A549 (cell line): ENCODE measurements around the gene MAPKAP1. TPM values are rescaled to one million over a fixed set of nuclear protein-coding genes. Genes with fewer than 3 reads are reported as not detected.
A peak's percentile ranks its signal among the peaks of the same experiment; 100 is the strongest.

Experiments used
- ATAC-seq, 2 experiments: fragments of 200-7000 bp in 1 of 2; fragments of >200 bp in 1 of 2; cut with Nextera tagmentation in 1 of 2; cut with Tn5 transposase in 1 of 2; 3 replicates each; pipeline versions ENCODE4 v1.8.0 to v1.9.1; 2018 to 2020; ENCODE audit warnings: mild to moderate bottlenecking in 1 of 2, moderate library complexity in 1 of 2
- CTCF ChIA-PET: fragments of 300-600 bp; sonication (Branson Sonifier 250); formaldehyde crosslinking; extraction: SDS; loops from one replicate; lab custom pipeline; 2021; ENCODE audit warnings: antibody characterized with exemption, inconsistent platforms; lab: Yijun Ruan, JAX
- POLR2A ChIA-PET: fragments of 350-600 bp; formaldehyde crosslinking; extraction: SDS; loops from one replicate; lab custom pipeline; 2021; ENCODE audit warnings: antibody characterized with exemption, inconsistent platforms; lab: Yijun Ruan, JAX
- DNase-seq, 2 experiments: peaks; one replicate each; pipeline versions ENCODE4 v3.0.0 to v3.0.0-alpha.2; 2011 to 2016; ENCODE audit warnings: low read depth in 1 of 2, low spot score in 1 of 2
- FAIRE-seq: peaks from 2 replicates; lab custom pipeline; 2011; peaks lifted over from hg19 to GRCh38; lab: Jason Lieb, UNC
- H3K27ac ChIP-seq, 2 experiments: fragments of >200 bp; sonication (Bioruptor Twin); formaldehyde crosslinking; 3 replicates each; pipeline ENCODE4 v1.5.1; 2016 to 2017
- H3K4me1 ChIP-seq: fragments of >200 bp; sonication (Bioruptor Twin); formaldehyde crosslinking; 3 replicates; pipeline ENCODE4 v1.6.1; 2016
- H3K4me2 ChIP-seq: fragments of >200 bp; sonication (Bioruptor Twin); formaldehyde crosslinking; 3 replicates; pipeline ENCODE4 v1.6.1; 2016
- H3K4me3 ChIP-seq: fragments of >200 bp; sonication (Bioruptor Twin); formaldehyde crosslinking; 3 replicates; pipeline ENCODE4 v1.5.1; 2016
- H3K9me3 ChIP-seq: fragments of >200 bp; sonication (Bioruptor Twin); formaldehyde crosslinking; 3 replicates; pipeline ENCODE4 v1.6.1; 2016
- ATOH8 ChIP-seq: fragments of 250-450 bp; sonication (Bioruptor Pico); IDR thresholded peaks from 2 replicates; pipeline ENCODE4 v1.5.0; 2020; ENCODE audit warnings: low read depth, mild to moderate bottlenecking, moderate library complexity
- CBX8 ChIP-seq: fragments of 200-600 bp; sonication (generic); IDR thresholded peaks from 2 replicates; pipeline ENCODE4 v1.6.1; 2016
- CEBPB ChIP-seq, 2 experiments: fragments of >200 bp in 1 of 2; sonication (Bioruptor Twin) in 1 of 2; formaldehyde crosslinking in 1 of 2; IDR thresholded peaks; 2 replicates each; pipeline ENCODE4 v1.6.1; 2012 to 2016
- GATA3 ChIP-seq: IDR thresholded peaks from 2 replicates; pipeline ENCODE4 v1.6.1; 2012; ENCODE audit warnings: borderline replicate concordance
- HDAC2 ChIP-seq: fragments of 200-600 bp; sonication (generic); IDR thresholded peaks from 2 replicates; pipeline ENCODE4 v1.6.1; 2016
- HEYL ChIP-seq: fragments of 250-450 bp; sonication (Bioruptor Pico); IDR thresholded peaks from 2 replicates; pipeline ENCODE4 v1.8.0; 2021; ENCODE audit warnings: mild to moderate bottlenecking, moderate library complexity
- HOXA7 ChIP-seq: fragments of 250-450 bp; sonication (Bioruptor Pico); IDR thresholded peaks from 2 replicates; pipeline ENCODE4 v1.5.0; 2020; ENCODE audit warnings: mild to moderate bottlenecking, moderate library complexity
- HOXB5 ChIP-seq: fragments of 250-450 bp; sonication (Bioruptor Pico); IDR thresholded peaks from 2 replicates; pipeline ENCODE4 v1.5.0; 2020; ENCODE audit warnings: mild to moderate bottlenecking, moderate library complexity
- KDM5A ChIP-seq: fragments of 200-600 bp; sonication (generic); IDR thresholded peaks from 2 replicates; pipeline ENCODE4 v1.6.1; 2016; ENCODE audit warnings: antibody characterized with exemption, mild to moderate bottlenecking
- MAFK ChIP-seq: fragments of 450-650 bp; IDR thresholded peaks from 2 replicates; pipeline ENCODE4 v1.6.1; 2014; ENCODE audit not compliant: partially characterized antibody
- NFE2L2 ChIP-seq: fragments of 150-350 bp; conservative IDR thresholded peaks from 2 replicates; pipeline ENCODE4 v1.6.1; 2014; ENCODE audit warnings: low read length
- NR3C1 ChIP-seq: fragments of >200 bp; sonication (Bioruptor Twin); formaldehyde crosslinking; IDR thresholded peaks from 3 replicates; pipeline ENCODE4 v1.6.1; 2017
- PHF8 ChIP-seq: fragments of 200-600 bp; sonication (generic); IDR thresholded peaks from 2 replicates; pipeline ENCODE4 v1.6.1; 2016; ENCODE audit warnings: low read depth, mild to moderate bottlenecking, antibody characterized with exemption, moderate library complexity, borderline replicate concordance
- RAD21 ChIP-seq, 2 experiments: fragments of >200 bp in 1 of 2; sonication (Bioruptor Twin) in 1 of 2; formaldehyde crosslinking in 1 of 2; IDR thresholded peaks in 1 of 2; conservative IDR thresholded peaks in 1 of 2; 2 replicates in 1 of 2; 3 replicates in 1 of 2; pipeline ENCODE4 v1.6.1; 2012 to 2018; ENCODE audit warnings: inconsistent platforms in 1 of 2
- RARB ChIP-seq: fragments of 250-450 bp; sonication (Bioruptor Pico); IDR thresholded peaks from 2 replicates; pipeline ENCODE4 v1.8.0; 2021; ENCODE audit warnings: mild to moderate bottlenecking, moderate library complexity
- RCOR1 ChIP-seq: fragments of 150-350 bp; IDR thresholded peaks from 2 replicates; pipeline ENCODE4 v1.6.1; 2014; ENCODE audit warnings: antibody characterized with exemption, low read length, low read depth
- RFX5 ChIP-seq: fragments of 450-650 bp; IDR thresholded peaks from 2 replicates; pipeline ENCODE4 v1.7.1; 2014; ENCODE audit warnings: antibody characterized with exemption, mild to moderate bottlenecking, moderate library complexity
- RNF2 ChIP-seq: fragments of 200-600 bp; sonication (generic); IDR thresholded peaks from 2 replicates; pipeline ENCODE4 v1.6.1; 2016; ENCODE audit warnings: low read depth, mild to moderate bottlenecking, antibody characterized with exemption, moderate library complexity, borderline replicate concordance
- TFCP2L1 ChIP-seq: fragments of 250-450 bp; sonication (Bioruptor Pico); IDR thresholded peaks from 2 replicates; pipeline ENCODE4 v1.5.0; 2021; ENCODE audit warnings: mild to moderate bottlenecking
- TP53 ChIP-seq: fragments of 250-450 bp; sonication (Bioruptor Pico); IDR thresholded peaks from 2 replicates; pipeline ENCODE4 v1.5.0; 2021; ENCODE audit warnings: mild to moderate bottlenecking, moderate library complexity
- ZC3H11A ChIP-seq: fragments of 450-650 bp; IDR thresholded peaks from 2 replicates; pipeline ENCODE4 v1.6.1; 2014; ENCODE audit warnings: antibody characterized with exemption, mild to moderate bottlenecking
- ZNF302 ChIP-seq: fragments of 250-450 bp; sonication (Bioruptor Pico); IDR thresholded peaks from 2 replicates; pipeline ENCODE4 v1.9.0; 2021; ENCODE audit warnings: inconsistent platforms, mild to moderate bottlenecking, moderate library complexity
- WGBS: methylation state at CpG from one replicate; pipeline ENCODE4 v1.1.6; 2017; ENCODE audit errors: missing lambda C conversion rate; 5-methylcytosine and 5-hydroxymethylcytosine counted together
- polyA plus RNA-seq, 4 experiments: library from polyadenylated mRNA; depleted of rRNA in 3 of 4; stranded (reverse); fragments of >200 nt; fragmentation: RNase III in 1 of 4; extraction: RNeasy Plus Mini Kit Qiagen cat#74134 plus additional on column Dnase treatment in 1 of 4; gene quantifications; 2 replicates in 3 of 4; 3 replicates in 1 of 4; pipeline ENCODE4 v1.2.3, GENCODE V29; 2011 to 2017
- TF ChIP-seq, protein P1 (sequence below): IDR thresholded peaks from 2 replicates; pipeline ENCODE4 v1.6.1; 2012; ENCODE audit warnings: low read depth, borderline replicate concordance
- TF ChIP-seq, protein P2 (sequence below): IDR thresholded peaks from 2 replicates; pipeline ENCODE4 v1.6.1; 2012
- TF ChIP-seq, protein P3 (sequence below): fragments of 200-600 bp; sonication (generic); IDR thresholded peaks from 2 replicates; pipeline ENCODE4 v1.6.1; 2016; ENCODE audit warnings: antibody characterized with exemption, mild to moderate bottlenecking, moderate library complexity
- TF ChIP-seq, protein P4 (sequence below): fragments of >200 bp; sonication (Bioruptor Twin); formaldehyde crosslinking; IDR thresholded peaks from 2 replicates; pipeline ENCODE4 v1.6.1; 2016
- TF ChIP-seq, protein P5 (sequence below): fragments of >200 bp; sonication (Bioruptor Twin); formaldehyde crosslinking; IDR thresholded peaks from 3 replicates; pipeline ENCODE4 v1.5.1; 2016
- TF ChIP-seq, protein P6 (sequence below): fragments of >200 bp; sonication (Bioruptor Twin); formaldehyde crosslinking; IDR thresholded peaks from 3 replicates; pipeline ENCODE4 v1.6.1; 2016

Gene MAPKAP1
- polyA plus RNA-seq, 2 of the 4 experiments (the other 2 are of a cell fraction) = 49.9 to 119 TPM

GRCh38 chr9:125431012-125431305 is 276.0 kb downstream of the MAPKAP1 start:
- WGBS = 78% methylated on average over 3 of the region's 3 CpGs
- no peak overlapping the region for H3K4me2 ChIP-seq
- POLR2A ChIA-PET = no interaction called here
- no peaks in the 10 kb centered on the region for H3K9me3 ChIP-seq
- ATAC-seq (no peak), FAIRE-seq (no peak), DNase-seq (no peak)
- CTCF ChIA-PET = interaction anchor here (1.3 to 1.4 kb wide), 2 partner anchors 8 to 968 kb away, joined by 3 read pairs; no protein-coding TSS in a partner anchor
- no peaks in the 10 kb centered on the region for H3K4me1 ChIP-seq
- H3K27ac ChIP-seq = no peak overlapping the region
- H3K4me3 ChIP-seq = no peak overlapping the region
- TF ChIP-seq ATOH8 (CRISPR knock-in tag) (no peak), HDAC2 (no peak), HOXB5 (CRISPR knock-in tag) (no peak), NR3C1 (no peak), HOXA7 (no peak), MAFK (no peak), ZNF302 (CRISPR knock-in tag) (no peak), HEYL (CRISPR knock-in tag) (no peak), KDM5A (no peak), RARB (no peak), TFCP2L1 (CRISPR knock-in tag) (no peak)
- TF ChIP-seq, protein P1, sequence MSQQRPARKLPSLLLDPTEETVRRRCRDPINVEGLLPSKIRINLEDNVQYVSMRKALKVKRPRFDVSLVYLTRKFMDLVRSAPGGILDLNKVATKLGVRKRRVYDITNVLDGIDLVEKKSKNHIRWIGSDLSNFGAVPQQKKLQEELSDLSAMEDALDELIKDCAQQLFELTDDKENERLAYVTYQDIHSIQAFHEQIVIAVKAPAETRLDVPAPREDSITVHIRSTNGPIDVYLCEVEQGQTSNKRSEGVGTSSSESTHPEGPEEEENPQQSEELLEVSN = no peak
- TF ChIP-seq, protein P2, sequence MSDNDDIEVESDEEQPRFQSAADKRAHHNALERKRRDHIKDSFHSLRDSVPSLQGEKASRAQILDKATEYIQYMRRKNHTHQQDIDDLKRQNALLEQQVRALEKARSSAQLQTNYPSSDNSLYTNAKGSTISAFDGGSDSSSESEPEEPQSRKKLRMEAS = no peak
- TF ChIP-seq, protein P3, sequence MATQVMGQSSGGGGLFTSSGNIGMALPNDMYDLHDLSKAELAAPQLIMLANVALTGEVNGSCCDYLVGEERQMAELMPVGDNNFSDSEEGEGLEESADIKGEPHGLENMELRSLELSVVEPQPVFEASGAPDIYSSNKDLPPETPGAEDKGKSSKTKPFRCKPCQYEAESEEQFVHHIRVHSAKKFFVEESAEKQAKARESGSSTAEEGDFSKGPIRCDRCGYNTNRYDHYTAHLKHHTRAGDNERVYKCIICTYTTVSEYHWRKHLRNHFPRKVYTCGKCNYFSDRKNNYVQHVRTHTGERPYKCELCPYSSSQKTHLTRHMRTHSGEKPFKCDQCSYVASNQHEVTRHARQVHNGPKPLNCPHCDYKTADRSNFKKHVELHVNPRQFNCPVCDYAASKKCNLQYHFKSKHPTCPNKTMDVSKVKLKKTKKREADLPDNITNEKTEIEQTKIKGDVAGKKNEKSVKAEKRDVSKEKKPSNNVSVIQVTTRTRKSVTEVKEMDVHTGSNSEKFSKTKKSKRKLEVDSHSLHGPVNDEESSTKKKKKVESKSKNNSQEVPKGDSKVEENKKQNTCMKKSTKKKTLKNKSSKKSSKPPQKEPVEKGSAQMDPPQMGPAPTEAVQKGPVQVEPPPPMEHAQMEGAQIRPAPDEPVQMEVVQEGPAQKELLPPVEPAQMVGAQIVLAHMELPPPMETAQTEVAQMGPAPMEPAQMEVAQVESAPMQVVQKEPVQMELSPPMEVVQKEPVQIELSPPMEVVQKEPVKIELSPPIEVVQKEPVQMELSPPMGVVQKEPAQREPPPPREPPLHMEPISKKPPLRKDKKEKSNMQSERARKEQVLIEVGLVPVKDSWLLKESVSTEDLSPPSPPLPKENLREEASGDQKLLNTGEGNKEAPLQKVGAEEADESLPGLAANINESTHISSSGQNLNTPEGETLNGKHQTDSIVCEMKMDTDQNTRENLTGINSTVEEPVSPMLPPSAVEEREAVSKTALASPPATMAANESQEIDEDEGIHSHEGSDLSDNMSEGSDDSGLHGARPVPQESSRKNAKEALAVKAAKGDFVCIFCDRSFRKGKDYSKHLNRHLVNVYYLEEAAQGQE = no peak
- TF ChIP-seq, all 56 proteins: peak for 0

- TF ChIP-seq, protein P4, sequence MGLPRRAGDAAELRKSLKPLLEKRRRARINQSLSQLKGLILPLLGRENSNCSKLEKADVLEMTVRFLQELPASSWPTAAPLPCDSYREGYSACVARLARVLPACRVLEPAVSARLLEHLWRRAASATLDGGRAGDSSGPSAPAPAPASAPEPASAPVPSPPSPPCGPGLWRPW = no peak
- TF ChIP-seq MAFK = no peak
- no peak for TF ChIP-seq RFX5
- no peak for TF ChIP-seq RARB
- TF ChIP-seq, protein P5, sequence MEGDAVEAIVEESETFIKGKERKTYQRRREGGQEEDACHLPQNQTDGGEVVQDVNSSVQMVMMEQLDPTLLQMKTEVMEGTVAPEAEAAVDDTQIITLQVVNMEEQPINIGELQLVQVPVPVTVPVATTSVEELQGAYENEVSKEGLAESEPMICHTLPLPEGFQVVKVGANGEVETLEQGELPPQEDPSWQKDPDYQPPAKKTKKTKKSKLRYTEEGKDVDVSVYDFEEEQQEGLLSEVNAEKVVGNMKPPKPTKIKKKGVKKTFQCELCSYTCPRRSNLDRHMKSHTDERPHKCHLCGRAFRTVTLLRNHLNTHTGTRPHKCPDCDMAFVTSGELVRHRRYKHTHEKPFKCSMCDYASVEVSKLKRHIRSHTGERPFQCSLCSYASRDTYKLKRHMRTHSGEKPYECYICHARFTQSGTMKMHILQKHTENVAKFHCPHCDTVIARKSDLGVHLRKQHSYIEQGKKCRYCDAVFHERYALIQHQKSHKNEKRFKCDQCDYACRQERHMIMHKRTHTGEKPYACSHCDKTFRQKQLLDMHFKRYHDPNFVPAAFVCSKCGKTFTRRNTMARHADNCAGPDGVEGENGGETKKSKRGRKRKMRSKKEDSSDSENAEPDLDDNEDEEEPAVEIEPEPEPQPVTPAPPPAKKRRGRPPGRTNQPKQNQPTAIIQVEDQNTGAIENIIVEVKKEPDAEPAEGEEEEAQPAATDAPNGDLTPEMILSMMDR = no peak
- no peak for TF ChIP-seq PHF8
- TF ChIP-seq HOXA7 = no peak
- TF ChIP-seq GATA3 = no peak
- no peak for TF ChIP-seq CBX8
- TF ChIP-seq RAD21 (conservative IDR thresholded peaks at IDR 0.05 in 1 of 2, IDR thresholded peaks at IDR 0.05 in 1 of 2) = no peak
- TF ChIP-seq, protein P6, sequence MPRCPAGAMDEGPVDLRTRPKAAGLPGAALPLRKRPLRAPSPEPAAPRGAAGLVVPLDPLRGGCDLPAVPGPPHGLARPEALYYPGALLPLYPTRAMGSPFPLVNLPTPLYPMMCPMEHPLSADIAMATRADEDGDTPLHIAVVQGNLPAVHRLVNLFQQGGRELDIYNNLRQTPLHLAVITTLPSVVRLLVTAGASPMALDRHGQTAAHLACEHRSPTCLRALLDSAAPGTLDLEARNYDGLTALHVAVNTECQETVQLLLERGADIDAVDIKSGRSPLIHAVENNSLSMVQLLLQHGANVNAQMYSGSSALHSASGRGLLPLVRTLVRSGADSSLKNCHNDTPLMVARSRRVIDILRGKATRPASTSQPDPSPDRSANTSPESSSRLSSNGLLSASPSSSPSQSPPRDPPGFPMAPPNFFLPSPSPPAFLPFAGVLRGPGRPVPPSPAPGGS = no peak
- no peak for TF ChIP-seq TP53
- TF ChIP-seq NR3C1 = no peak
- no peak for TF ChIP-seq ZC3H11A
- no peak for TF ChIP-seq CEBPB (IDR thresholded peaks at IDR 0.05)
- no peak for TF ChIP-seq NFE2L2
- TF ChIP-seq RNF2 = no peak
- no peak for TF ChIP-seq RCOR1
- Histone ChIP-seq H3K4me3 (no peak overlapping the region), H3K4me2 (no peak overlapping the region), H3K4me1 (no peaks in the 10 kb centered on the region), H3K9me3 (no peaks in the 10 kb centered on the region), H3K27ac (no peak overlapping the region)
- POLR2A ChIA-PET = no interaction called here
- ATAC-seq = peak; percentile 26; a peak in 3 of 6 replicates
- CTCF ChIA-PET = interaction anchor here (0.6 to 1.4 kb wide), 4 partner anchors 8 to 968 kb away, joined by 3 to 4 read pairs (median 4); no protein-coding TSS in a partner anchor
- DNase-seq = no peak
- WGBS = 83% methylated on average over 21 of the region's 21 CpGs
- no peak for FAIRE-seq
Measured at GRCh38 chr9:125430161-125431011, 276.6 kb downstream of the MAPKAP1 start.
